GM12892 (cell line): Measurements from ENCODE around the gene SMIM10L1.

Experiments
- POLR2AphosphoS5 ChIP-seq: IDR thresholded peaks from 2 replicates; pipeline ENCODE4 v1.6.1; 2011; ENCODE audit warnings: low read depth, low read length, control low read depth
- TAF1 ChIP-seq: IDR thresholded peaks from 2 replicates; pipeline ENCODE4 v1.6.1; 2011; ENCODE audit warnings: low read depth, mild to moderate bottlenecking, control low read depth, low read length, borderline replicate concordance

DNA sequence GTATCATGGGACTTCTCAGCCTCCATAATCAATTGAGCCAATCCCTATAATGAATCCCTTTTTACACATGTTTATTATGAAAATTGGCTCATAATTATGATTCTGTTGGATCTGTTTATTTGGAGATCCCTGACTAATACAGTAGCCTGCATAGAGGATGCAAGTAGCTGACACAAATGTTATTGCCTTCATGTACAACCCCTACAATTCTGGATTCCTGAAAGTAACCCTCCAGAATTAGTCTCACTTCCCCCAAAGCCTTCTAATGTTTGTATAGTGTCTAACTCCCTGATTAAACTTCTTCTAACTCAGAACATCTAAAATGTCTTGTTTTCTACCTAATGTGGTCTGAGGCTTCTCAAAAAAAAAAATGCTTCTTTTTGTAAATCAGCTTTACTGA lies 6.6 kb upstream of the SMIM10L1 start:
- TF ChIP-seq TAF1 (no peak), POLR2AphosphoS5 (no peak)
